Ishikawa (cell line): Measurements from ENCODE around the gene TBCEL.

Experiments
- CEBPB ChIP-seq: IDR thresholded peaks from 2 replicates; pipeline ENCODE4 v1.6.1; 2012
- CREB1 ChIP-seq: IDR thresholded peaks from 2 replicates; pipeline ENCODE4 v1.6.1; 2012; ENCODE audit warnings: low read depth
- EGR1 ChIP-seq: IDR thresholded peaks from 2 replicates; pipeline ENCODE4 v1.6.1; 2012
- EP300 ChIP-seq: IDR thresholded peaks from 2 replicates; pipeline ENCODE4 v1.6.1; 2012; ENCODE audit warnings: borderline replicate concordance
- FOXM1 ChIP-seq: IDR thresholded peaks from 2 replicates; pipeline ENCODE4 v1.6.1; 2012; ENCODE audit warnings: low read depth, borderline replicate concordance
- NFIC ChIP-seq: IDR thresholded peaks from 2 replicates; pipeline ENCODE4 v1.6.1; 2012
- RAD21 ChIP-seq: IDR thresholded peaks from 2 replicates; pipeline ENCODE4 v1.6.1; 2012; ENCODE audit warnings: low read depth
- TAF1 ChIP-seq: IDR thresholded peaks from 2 replicates; pipeline ENCODE4 v1.6.1; 2012; ENCODE audit warnings: low read depth, mild to moderate bottlenecking
- TCF12 ChIP-seq: IDR thresholded peaks from 2 replicates; pipeline ENCODE4 v1.6.1; 2012; ENCODE audit warnings: low read depth
- TEAD4 ChIP-seq: IDR thresholded peaks from 2 replicates; pipeline ENCODE4 v1.6.1; 2012
- YY1 ChIP-seq: IDR thresholded peaks from 2 replicates; pipeline ENCODE4 v1.6.1; 2012; ENCODE audit warnings: low read depth
- ZBTB7A ChIP-seq: IDR thresholded peaks from 2 replicates; pipeline ENCODE4 v1.6.1; 2012; ENCODE audit warnings: low read depth
- TF ChIP-seq, protein P1 (sequence below): IDR thresholded peaks from 2 replicates; pipeline ENCODE4 v1.6.1; 2012; ENCODE audit warnings: low read depth, mild to moderate bottlenecking
- TF ChIP-seq, protein P2 (sequence below): IDR thresholded peaks from 2 replicates; pipeline ENCODE4 v1.6.1; 2012
- TF ChIP-seq, protein P3 (sequence below): IDR thresholded peaks from 2 replicates; pipeline ENCODE4 v1.6.1; 2012

TBCEL gene

DNA sequence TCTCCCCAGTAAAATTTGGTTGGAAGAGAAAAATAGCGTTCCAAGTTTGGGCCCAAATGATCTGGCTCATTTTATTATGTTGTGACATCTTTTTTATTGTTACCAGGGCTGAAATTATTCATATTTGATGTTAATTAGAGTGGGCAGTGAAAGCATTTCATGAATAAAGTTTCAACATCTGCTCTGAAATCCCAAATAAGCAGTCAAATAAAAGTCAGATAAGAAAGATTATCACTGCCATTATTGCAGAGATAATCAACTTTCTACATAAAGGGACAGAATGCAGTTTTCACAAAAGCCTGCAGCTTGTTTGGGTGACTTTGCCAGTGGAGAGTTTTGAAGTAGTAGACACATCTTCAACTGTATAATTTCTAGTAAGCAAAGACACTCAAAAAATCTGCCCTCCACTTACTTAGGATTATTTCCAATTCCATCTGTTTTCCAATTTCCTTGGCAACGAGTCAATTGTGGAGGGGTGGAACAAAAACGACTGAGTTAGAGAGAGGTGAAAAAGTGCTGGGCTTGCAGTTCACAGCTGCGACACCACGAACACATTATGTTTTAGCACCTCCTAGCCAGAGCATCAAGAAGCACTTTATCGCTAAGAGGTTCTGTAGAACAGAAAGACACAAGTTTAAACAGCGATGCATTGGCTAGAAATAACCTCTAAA is 86.1 kb downstream of the TBCEL start:
- no peak for TF ChIP-seq CREB1
- TF ChIP-seq EGR1 = no peak
- TF ChIP-seq, protein P1, sequence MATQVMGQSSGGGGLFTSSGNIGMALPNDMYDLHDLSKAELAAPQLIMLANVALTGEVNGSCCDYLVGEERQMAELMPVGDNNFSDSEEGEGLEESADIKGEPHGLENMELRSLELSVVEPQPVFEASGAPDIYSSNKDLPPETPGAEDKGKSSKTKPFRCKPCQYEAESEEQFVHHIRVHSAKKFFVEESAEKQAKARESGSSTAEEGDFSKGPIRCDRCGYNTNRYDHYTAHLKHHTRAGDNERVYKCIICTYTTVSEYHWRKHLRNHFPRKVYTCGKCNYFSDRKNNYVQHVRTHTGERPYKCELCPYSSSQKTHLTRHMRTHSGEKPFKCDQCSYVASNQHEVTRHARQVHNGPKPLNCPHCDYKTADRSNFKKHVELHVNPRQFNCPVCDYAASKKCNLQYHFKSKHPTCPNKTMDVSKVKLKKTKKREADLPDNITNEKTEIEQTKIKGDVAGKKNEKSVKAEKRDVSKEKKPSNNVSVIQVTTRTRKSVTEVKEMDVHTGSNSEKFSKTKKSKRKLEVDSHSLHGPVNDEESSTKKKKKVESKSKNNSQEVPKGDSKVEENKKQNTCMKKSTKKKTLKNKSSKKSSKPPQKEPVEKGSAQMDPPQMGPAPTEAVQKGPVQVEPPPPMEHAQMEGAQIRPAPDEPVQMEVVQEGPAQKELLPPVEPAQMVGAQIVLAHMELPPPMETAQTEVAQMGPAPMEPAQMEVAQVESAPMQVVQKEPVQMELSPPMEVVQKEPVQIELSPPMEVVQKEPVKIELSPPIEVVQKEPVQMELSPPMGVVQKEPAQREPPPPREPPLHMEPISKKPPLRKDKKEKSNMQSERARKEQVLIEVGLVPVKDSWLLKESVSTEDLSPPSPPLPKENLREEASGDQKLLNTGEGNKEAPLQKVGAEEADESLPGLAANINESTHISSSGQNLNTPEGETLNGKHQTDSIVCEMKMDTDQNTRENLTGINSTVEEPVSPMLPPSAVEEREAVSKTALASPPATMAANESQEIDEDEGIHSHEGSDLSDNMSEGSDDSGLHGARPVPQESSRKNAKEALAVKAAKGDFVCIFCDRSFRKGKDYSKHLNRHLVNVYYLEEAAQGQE = no peak
- TF ChIP-seq YY1 = no peak
- TF ChIP-seq ZBTB7A = no peak
- TF ChIP-seq RAD21 = no peak
- TF ChIP-seq, protein P2, sequence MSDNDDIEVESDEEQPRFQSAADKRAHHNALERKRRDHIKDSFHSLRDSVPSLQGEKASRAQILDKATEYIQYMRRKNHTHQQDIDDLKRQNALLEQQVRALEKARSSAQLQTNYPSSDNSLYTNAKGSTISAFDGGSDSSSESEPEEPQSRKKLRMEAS = no peak
- TF ChIP-seq NFIC = no peak
- no peak for TF ChIP-seq TAF1
- no peak for TF ChIP-seq FOXM1
- TF ChIP-seq TCF12 = no peak
- no peak for TF ChIP-seq TEAD4
- TF ChIP-seq, protein P3, sequence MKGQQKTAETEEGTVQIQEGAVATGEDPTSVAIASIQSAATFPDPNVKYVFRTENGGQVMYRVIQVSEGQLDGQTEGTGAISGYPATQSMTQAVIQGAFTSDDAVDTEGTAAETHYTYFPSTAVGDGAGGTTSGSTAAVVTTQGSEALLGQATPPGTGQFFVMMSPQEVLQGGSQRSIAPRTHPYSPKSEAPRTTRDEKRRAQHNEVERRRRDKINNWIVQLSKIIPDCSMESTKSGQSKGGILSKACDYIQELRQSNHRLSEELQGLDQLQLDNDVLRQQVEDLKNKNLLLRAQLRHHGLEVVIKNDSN = no peak
- no peak for TF ChIP-seq CEBPB
- no peak for TF ChIP-seq EP300

DNA sequence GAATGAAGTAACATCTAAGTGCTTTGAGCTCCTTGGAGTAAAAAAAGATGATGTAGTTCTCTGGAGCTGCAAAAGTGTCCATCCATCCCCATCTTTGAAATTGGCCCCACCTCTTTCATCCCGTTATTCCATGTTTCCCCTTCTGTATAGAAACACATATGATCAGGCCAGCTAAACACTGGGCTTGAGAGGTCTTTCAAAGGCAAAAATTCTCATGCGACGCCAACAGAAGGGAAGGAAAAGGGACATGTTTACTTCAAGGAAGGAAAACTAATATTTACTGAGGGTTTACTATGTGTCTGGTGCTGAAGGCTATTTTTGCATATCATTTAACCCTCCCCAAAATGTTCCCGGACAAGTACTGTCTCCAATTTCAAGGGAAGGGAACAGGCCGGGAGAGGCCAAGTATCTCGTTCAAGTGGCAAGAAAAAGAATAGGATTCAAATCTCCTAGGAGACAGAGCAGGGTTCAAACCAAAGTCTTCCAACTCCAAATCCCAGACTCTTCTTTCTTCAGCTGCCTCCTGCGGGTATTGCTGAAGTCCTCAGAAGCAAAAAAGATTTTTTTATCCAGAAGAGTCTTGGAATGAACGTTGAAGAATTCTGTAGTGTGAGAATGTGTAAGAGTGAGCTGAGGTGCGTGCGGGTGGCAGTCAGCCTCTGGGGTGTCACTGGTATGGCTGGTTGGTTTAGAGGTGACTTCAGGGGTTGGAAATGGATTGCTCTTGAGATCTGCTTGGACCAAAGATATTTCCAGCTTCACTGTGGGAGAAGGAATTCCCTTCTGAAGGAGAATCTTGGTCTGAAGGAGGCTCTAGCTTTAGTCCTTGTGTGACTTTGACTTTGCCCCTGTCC is 87.2 kb downstream of the TBCEL start:
- TF ChIP-seq TAF1 = no peak

- TF ChIP-seq RAD21 (peak; percentile 63; the same call in 1 of the 2 replicates), CEBPB (0 out of 2 replicates have a peak, but pooled peaks have one; percentile 12), NFIC (no peak), FOXM1 (no peak)
Measured at GRCh38 chr11:121112498-121113455, 88.9 kb downstream of the TBCEL start.

DNA sequence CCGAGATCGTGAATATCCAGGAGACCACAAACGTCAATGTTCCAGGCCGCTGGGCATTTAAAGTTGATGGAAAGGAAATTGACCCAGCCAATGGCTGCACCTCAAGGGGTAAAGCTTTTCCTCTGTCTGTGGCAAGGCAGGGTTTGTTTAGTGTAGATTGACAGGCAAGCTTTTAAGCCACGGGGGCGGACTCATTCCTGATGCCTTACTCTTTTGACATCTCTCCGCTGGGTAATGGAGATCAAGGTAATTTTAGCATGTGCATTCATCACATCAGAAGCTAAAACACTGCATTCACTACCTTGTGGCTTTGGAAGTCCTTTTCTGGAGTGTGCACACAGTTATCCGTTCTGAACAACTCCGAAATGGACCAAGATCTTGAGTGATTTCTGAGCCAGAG is 89.7 kb downstream of the TBCEL start:
- TF ChIP-seq EP300 = no peak
- TF ChIP-seq NFIC = no peak
- no peak for TF ChIP-seq ZBTB7A
- TF ChIP-seq, protein P2 = no peak
- no peak for TF ChIP-seq TEAD4
- no peak for TF ChIP-seq TCF12
- TF ChIP-seq EGR1 = no peak
- TF ChIP-seq RAD21 = no peak
- TF ChIP-seq YY1 = no peak
- TF ChIP-seq, protein P3 = no peak
- TF ChIP-seq TAF1 = no peak
- no peak for TF ChIP-seq CREB1
- TF ChIP-seq, protein P1 = no peak
- no peak for TF ChIP-seq CEBPB
- TF ChIP-seq FOXM1 = no peak

DNA sequence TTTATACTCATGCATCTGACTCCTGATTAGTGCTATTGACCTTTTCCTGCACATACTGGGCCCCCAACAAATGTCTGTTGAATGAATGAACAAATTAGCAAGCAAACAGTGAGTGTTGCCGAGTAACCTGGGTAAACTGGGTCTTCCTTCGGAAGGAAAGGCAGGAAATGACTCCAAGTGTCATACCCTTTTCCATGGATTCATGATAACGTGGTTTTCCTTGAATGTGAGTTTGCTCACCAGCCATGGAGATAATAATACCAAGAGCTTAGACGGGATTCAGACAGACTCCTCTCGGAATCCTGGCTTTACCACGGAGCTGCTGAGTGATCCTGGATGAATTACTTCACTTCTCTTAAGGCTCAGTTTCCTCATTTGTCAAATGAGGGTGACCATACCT is 93.9 kb downstream of the TBCEL start:
- TF ChIP-seq CREB1 = no peak
- TF ChIP-seq EP300 = no peak
- TF ChIP-seq TAF1 = no peak
- no peak for TF ChIP-seq NFIC
- TF ChIP-seq, protein P1 = no peak
- TF ChIP-seq EGR1 = no peak
- TF ChIP-seq TEAD4 = no peak
- no peak for TF ChIP-seq YY1
- TF ChIP-seq ZBTB7A = no peak
- TF ChIP-seq, protein P3 = no peak
- TF ChIP-seq FOXM1 = no peak
- no peak for TF ChIP-seq CEBPB
